NCI-H345 treated with DMSO at 0.1 percent for 48 hours (cell line): ENCODE results near the gene OR5A2.
A peak's percentile ranks its signal among the peaks of the same experiment; 100 is the strongest.
"Not testable (repeated sequence)": the region's sequence is repeated elsewhere in the genome, so short reads cannot be mapped to it uniquely, and the experiment has no call there.

ENCODE experiments used
- DNase-seq: peaks from one replicate; lab custom pipeline; 2025; ENCODE audit not compliant: unreplicated experiment; lab: John Stamatoyannopoulos, UW

OR5A2 gene, protein sequence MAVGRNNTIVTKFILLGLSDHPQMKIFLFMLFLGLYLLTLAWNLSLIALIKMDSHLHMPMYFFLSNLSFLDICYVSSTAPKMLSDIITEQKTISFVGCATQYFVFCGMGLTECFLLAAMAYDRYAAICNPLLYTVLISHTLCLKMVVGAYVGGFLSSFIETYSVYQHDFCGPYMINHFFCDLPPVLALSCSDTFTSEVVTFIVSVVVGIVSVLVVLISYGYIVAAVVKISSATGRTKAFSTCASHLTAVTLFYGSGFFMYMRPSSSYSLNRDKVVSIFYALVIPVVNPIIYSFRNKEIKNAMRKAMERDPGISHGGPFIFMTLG

DNA sequence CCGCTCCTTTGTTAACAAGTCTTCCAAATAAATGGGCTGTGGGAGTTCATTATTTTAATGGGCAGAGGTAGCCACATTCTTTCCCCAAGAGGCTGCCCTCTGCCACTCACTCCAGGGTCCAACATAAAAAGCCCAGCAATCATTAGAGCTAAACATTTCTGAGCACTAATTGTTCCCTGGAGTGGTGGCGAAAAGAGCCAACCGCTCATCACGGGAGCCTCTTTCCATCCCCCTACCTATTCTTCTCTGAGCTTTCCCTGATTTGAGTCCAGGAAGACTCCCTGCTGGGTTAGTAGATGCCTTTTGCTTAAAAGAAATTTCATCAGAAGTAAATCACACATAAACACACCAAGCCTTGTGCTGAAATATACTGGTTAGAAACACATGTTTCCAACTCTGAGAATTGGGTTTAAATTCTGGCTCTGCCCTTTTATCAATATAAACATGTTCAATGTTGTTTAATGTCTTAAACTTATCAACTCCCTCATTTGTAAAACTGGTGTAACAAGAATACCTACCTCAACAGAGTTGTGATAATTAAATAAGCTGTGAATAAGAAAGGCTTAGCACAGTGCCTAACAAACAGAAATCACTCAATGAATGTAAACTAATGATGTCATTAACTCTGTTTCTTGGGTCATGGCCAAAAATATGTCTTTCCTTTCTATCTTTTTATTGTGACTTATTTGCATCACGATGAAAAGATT lies at the start of gene OR5A2:
OR5A2 (minus strand) TSS at position 53 of the 707 bp plus-strand sequence. CDS start 3,460 bp downstream, outside the sequence.
- DNase-seq, result no peak

DNA sequence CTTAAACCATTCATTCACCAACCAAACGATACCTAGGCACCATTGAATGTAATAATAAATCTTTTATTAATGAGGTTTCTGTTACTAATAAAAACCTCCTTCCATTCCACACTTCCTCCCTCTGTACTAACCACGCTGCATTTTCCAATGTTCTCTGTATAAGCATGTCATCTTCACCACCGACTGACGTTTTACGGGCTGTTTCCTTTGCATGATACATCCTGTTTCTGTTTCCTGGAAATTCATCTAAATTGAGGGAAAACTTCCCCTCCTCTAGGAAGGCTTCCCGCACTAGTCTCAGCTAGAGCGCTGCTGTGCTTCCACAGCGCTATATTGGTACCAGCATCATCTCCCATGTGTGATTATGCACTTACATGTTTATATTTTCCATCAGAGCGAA lies 49.0 kb upstream of the OR5A2 start:
- no peak for DNase-seq

DNA sequence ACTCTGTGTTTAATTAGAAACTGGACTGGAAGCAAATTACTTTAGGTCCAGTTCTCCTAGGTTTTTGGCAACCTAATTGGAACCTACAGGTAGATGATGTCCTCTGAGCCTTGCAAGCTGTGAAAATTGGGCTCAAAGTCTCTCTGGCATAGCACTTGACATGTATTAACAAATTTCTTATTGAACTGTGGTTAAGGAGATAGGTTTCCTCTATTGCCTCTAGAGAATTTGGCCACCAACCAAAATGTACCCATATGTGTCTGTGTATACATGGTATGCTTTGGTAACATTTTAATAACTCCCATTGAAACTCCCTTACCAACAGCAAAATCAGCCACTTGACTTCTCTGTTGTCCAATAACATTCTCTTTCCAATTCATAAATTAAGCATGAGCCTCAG lies 46.8 kb upstream of the OR5A2 start, which contains the start of gene OR4D10:
OR4D10 (plus strand) TSS at position 301 of the 400 bp plus-strand sequence. CDS start 4,115 bp downstream, outside the sequence.
- no peak for DNase-seq

DNA sequence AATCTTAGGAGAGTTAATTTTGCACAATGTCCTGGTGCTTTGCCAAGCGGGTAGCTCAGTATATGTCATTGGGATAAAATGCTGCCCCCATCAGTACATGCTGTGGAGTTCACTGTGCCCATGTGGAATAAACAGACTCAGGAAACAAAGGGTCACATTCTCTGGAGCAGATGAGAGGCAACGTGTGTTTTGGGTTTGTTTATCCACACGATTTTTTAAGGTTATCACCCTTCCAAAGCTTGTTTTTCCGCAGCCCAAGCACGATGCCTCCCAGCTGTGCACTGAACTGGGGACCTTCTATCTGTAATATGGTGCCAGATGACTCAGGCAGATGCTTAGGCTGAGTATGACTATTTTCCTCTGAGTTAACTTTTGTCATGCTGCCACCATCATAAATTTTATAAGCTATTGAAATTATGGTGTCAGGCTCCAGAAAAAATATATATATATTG lies 37.0 kb upstream of the OR5A2 start:
- DNase-seq, result no peak

DNA sequence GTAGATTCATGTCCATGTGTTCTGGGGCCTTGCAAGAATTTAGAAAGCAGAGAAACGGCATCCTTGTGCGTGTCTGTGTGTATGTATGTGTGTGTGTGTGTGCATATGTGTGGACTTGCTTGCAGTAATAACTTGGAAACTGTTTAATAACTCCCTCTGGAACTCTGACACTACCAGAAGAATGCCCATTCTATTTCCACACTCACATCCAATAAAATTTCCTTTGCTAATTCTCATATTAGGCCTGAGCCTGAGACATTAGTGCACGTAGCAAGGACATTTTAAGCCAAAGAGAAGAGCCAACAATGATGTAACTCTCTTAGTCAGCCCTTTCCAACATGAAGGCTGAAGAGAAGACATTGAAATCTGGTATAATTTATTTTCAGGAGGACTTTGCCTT lies 33.7 kb upstream of the OR5A2 start:
- DNase-seq, result no peak

DNA sequence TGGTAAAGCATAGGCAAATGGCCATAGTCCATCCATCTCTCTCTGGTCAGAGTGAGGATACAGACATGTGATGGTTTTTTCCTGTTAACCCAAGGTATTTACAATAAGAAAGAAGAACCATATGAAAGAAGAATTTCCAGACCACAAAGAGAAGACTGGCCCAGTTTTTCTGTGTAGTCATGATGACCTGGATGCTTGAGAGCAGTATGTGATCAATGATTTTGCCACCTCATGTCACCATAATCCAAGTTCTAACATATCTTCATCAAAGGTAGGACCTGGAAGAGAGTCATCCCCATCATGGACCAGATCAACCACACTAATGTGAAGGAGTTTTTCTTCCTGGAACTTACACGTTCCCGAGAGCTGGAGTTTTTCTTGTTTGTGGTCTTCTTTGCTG lies 30.4 kb upstream of the OR5A2 start, which contains the start of gene OR4D6:
OR4D6 (plus strand) TSS at position 301 of the 400 bp plus-strand sequence; CDS start at position 301, 0 bp downstream.
- DNase-seq, result no peak

DNA sequence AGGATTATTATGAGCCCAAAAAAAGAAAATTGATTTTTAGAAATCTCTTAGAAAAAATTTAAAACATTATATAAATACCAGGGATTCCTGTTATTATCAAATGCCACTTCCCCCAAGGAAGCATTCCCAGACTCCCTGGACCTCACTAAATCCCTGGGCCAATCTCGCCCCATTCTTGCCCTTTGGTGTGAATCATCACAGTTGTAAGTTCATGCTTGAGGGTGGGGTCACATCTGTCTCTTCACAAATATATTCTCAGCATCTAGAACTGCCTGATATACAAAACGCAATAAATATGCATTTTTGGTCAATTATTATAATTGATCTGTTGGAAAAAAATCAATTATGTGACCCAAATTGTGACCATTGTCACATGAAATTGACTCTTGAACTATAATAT lies 22.3 kb upstream of the OR5A2 start:
- no peak for DNase-seq

DNA sequence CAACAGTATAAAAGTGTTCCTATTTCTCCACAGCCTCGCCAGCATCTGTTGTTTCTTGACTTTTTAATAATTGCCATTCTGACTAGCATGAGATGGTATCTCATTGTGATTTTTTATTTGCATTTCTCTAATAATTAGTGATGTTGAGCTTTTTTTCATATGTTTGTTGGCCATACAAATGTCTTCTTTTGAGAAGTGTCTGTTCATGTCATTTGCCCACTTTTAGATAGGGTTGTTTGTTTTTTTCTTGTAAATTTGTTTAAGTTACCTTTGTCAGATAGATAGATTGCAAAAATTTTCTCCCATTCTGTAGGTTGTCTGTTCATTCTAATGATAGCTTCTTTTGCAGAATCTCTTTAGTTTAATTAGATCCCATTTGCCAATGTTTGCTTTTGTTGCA lies 19.4 kb upstream of the OR5A2 start:
- not testable (repeated sequence) for DNase-seq

DNA sequence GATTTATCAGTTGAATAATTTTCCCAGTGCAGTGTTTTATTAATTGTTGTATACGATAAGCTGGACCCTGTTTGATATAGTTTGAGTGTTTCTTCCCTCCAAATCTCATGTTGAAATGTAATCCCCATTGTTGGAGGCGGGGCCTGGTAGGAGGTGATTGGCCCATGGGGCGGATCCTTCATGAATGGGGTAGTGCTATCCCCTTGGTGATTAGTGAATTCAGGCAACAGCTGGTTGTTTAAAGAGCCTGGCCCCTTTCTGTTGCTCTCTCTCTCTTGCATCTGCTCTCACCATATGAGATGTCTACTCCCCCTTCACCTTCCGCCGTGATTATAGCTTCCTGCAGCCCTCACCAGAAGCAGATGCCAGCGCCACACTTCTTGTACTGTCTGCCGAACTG lies 11.6 kb upstream of the OR5A2 start:
- DNase-seq, result no peak

DNA sequence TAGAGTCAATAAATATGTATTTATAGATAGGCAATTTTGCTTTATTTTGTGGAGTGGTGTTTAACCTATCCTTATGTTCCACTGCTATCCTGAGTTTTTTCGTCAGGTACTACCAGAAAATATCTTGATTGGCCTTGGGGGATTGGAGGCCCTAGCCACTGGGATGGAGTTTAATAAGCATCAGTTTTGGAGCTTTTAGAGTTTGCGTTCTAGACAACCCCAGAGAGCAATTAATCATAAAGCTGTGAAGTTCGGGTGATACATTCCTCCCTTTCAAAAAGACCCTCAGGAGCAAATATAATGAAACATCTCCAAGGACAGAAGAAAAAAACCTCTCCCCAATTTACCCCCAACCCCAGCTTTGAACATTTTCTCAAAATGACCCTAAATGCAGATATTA lies 10.0 kb upstream of the OR5A2 start, which contains the start of gene OR5A1:
OR5A1 (plus strand) TSS at position 301 of the 400 bp plus-strand sequence. CDS start 6,700 bp downstream, outside the sequence.
- no peak for DNase-seq

DNA sequence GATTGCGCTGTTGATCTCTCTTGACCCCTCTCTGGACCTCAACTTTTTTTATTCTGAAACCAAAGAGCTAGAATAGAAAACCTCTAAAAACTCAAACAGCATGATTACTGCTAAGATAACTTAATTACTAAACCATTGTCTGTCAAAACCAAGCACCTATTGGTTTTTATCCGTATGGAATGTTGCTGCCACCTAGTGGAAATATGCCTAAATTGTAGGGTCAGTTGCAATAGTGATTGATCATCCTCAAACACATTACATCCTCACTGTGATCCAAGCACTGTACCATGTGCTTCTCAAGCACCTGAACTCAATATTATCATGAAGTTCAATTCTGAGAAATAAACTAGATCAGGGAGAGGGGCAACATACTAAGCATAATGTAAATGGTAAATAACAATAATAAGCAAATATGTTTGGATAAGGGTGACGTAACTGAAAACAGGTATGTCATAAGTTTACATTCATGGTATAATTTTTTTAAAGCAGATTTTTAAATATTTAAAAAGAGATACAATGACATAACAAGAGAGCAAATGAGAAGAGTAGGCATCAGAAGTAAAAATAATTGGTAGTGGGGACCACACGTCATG lies 3.8 kb upstream of the OR5A2 start:
- peak; percentile 39 for DNase-seq

DNA sequence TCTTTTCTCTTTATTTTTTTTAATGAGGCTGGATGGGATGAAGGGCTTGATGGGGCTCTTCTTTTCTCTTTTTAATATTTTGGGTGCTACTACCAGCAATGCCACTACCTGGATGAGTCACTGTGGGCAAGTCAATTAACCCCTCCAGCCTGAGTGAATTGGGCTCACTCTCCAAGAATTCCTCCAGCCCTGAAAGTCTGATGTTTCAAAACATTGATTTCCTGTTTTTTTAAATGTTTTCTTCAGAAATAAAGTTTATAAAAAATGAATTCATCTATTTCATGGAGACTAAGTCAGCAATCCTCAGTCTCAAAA lies 812 bp upstream of the OR5A2 start:
- no peak for DNase-seq

DNA sequence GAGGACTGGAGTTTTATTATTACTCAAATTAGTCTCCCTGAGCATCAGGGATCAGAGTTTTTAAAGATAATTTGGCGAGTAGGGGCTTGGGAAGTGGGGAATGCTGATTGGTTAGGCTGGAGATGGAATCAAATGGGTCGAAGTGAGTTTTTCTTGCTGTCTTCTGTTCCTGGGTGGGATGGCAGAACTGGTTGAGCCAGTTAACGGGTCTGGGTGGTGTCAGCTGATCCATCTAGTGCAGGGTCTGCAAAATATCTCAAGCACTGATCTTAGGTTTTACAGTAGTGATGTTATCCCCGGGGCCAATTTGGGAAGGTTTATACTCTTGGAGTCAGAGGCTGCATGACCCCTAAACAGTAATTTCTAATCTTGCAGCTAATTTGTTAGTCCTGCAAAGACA lies 1.1 kb downstream of the OR5A2 start:
- no peak for DNase-seq

DNA sequence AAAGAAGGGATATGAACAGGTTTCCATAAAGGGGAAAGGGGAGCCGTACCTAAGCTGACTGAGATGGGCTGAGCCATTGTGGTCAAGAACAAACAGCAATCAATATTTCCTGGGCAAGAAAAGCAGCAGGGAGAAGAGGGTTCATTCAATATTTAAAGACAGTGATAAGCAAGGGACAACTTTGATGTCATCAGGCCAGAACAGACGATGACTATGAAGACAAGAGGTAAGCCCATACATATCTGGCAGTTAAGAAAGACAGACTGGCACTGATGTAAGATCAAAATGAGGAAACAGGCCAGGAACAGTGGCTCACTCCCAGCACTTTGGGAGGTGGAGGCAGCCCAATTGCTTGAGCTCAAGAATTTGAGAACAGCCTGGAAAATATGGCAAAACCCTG lies 2.4 kb downstream of the OR5A2 start:
- DNase-seq, result no peak

DNA sequence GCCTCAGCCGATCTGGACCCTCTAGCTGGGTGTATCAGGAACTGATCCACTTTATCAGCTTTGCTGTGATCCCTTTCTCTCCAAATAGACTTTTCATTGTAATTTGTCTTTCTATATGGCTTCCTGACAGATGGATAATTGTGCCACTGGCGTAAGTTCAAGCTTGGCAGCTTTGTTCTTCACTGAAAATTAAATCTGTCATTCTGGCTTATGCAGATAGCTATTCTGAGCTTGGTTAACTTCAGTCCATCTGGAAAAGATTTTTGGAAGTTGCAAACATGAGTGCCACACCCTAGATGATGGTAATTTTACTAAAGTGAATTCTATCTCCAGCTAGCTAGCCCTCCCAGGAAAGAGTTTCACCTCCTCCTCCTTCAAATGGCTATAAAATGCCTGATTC lies 8.1 kb downstream of the OR5A2 start:
- DNase-seq, result no peak

DNA sequence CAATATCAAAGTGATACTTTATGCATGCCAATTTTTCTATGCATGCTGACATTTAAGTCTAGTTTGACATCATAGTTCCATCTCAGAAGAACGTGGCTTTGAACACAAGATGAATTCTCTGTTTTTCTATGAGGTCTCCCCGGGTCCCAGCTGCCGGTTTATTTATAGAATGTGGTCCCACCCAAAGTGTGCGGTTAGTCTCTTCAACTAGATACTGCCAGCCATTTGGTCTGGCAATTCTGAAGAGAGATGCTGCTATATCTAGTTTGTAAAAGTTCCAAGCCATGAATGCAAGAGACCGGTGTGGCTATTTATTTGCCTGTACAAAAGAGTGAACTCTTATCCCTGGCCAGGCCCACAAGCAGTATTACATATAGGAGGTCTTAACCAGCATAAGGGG lies 9.2 kb downstream of the OR5A2 start:
- DNase-seq, result no peak

DNA sequence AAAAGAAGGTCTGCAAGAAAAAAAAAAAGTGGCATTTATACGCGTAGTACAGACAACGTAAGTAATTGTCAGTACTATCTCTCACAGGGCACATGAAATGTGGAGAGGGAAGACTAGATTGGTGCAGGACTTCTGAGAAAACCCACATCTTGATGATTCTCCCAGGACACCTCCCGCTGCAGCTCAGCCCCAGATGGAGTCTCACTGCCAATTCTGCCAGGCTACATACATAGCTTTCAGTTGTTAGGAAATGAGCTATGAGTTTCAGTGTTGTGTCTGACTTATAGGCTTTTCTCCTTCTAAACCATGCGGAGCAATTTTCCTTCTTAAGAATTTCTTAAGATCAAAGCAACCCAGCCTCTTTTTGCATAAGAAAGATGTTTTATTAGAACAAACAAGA lies 9.6 kb downstream of the OR5A2 start:
- no peak for DNase-seq

DNA sequence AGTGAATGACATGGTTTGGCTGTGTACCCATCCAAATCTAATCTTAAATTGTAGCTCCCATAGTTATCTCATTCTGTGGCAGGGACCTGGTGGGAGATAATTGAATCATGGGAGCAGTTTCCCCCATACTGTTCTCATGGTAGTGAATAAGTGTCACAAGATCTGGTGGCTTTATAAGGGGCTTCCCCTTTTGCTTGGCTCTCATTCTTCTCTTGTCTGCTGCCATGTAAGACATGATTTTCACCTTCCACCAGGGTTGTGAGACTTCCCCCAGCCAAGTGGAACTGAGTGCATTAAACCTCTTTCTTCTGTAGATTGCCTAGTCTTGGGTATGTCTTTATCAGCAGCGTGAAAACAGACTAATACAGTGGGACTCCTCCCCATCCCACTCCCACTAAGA lies 11.1 kb downstream of the OR5A2 start:
- DNase-seq, result no peak

DNA sequence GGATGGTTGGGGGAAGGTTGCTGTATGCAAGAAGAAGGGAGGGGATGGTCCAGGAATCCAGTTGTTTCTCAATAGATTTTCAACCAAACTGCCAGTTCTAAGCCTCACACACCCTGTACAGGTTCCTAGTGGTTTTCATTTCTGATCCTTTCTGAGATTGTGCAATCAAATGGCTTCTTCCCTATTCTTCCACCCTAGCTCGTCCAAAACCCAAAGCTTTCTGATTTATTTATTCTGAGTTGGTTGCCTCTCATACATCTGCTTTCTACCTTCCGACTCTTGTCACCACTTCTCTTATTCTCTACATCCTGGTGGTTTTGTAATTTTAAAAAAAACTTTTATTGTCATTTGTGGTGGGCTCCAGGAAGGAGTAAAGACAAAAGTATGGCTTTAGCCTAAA lies 12.6 kb downstream of the OR5A2 start:
- no peak for DNase-seq

DNA sequence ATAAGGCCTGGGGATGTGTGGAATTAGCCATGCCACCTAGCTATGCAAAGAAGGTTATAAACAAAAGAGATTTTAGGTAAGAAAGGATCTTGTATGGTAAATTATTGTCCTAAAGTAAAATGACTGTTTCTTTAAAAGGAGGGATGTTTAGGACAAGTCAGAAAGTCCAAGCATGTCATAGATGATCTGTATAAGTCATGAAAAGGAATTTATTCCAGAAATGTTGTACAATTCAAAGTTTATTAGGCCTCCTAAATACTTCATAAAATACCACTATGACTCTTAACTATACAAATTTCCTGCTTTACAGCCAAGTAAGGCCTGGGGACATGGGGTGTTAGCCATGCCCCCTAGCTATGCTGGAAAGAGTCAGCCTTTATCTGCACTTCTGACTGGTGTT lies 22.7 kb downstream of the OR5A2 start:
- no peak for DNase-seq

DNA sequence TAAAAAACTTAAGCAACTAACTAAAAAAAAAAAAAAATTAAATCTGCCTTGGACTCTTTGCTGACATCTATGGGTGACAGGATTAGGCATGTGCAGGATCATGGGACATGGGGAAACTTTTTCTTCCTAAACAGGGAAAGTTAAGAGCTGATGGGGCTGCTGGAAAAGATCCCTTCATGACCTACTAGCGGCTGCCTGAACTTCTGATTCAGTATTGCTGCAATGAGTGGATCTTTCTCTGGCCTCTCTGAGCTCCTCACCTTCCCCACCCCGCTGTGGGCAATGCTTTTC lies 25.0 kb downstream of the OR5A2 start:
- no peak for DNase-seq
